Measurements from ENCODE around the gene SOX3.

SOX3 gene

GRCh38 chrX:140504371-140505324, at the start of gene SOX3:
TSS of gene SOX3 (minus strand) at chrX:140505069. CDS start at chrX:140505060, 9 bp downstream.
- Histone ChIP-seq H3K36me3 (replicated peaks) (no peaks in the 10 kb centered on the region), H3K27ac (no peak within 1 kb of the TSS), H3K27me3 (replicated peaks) (peaks cover 27% of the 10 kb centered on the region), H3K4me3 (ENCODE audit: low read depth, low read length) (peak within 1 kb of the TSS; percentile 15)
- DNase-seq: no peak
- TF ChIP-seq CTCF (IDR thresholded peaks at IDR 0.05; ENCODE audit: low read depth, low read length, missing control alignments): no peak
- in situ Hi-C loops (cut with HindIII; ENCODE audit: low pct_ligation_motif_present, low sequenced_read_pairs): no loop called here

GRCh38 chrX:140548985-140549384, 44.1 kb upstream of the SOX3 start:
- Histone ChIP-seq H3K36me3 (replicated peaks) (no peaks in the 10 kb centered on the region), H3K27me3 (replicated peaks) (no peaks in the 10 kb centered on the region), H3K4me3 (ENCODE audit: low read depth, low read length) (no peak overlapping the region), H3K27ac (no peak overlapping the region)
- no peak for TF ChIP-seq CTCF (IDR thresholded peaks at IDR 0.05; ENCODE audit: low read depth, low read length, missing control alignments)
- DNase-seq: no peak
- in situ Hi-C loops (cut with HindIII; ENCODE audit: low pct_ligation_motif_present, low sequenced_read_pairs): no loop called here

GRCh38 chrX:140526171-140526570, 21.3 kb upstream of the SOX3 start:
- no peak for DNase-seq
- in situ Hi-C loops (cut with HindIII; ENCODE audit: low pct_ligation_motif_present, low sequenced_read_pairs): no loop called here
- Histone ChIP-seq H3K36me3 (replicated peaks) (no peaks in the 10 kb centered on the region), H3K4me3 (ENCODE audit: low read depth, low read length) (no peak overlapping the region), H3K27me3 (replicated peaks) (no peaks in the 10 kb centered on the region), H3K27ac (no peak overlapping the region)
- TF ChIP-seq CTCF (IDR thresholded peaks at IDR 0.05; ENCODE audit: low read depth, low read length, missing control alignments): peak; percentile 48

- H3K27ac ChIP-seq: no peak overlapping the region
- in situ Hi-C loops (cut with HindIII; ENCODE audit: low pct_ligation_motif_present, low sequenced_read_pairs): no loop called here
- TF ChIP-seq CTCF (IDR thresholded peaks at IDR 0.05; ENCODE audit: low read depth, low read length, missing control alignments): no peak
These were observed 20.6 kb upstream of the SOX3 start for GRCh38 chrX:140525448-140525847.

GRCh38 chrX:140524556-140524955, 19.7 kb upstream of the SOX3 start:
- TF ChIP-seq CTCF (IDR thresholded peaks at IDR 0.05; ENCODE audit: low read depth, low read length, missing control alignments): no peak
- H3K36me3 ChIP-seq (replicated peaks): no peaks in the 10 kb centered on the region
- no peak for DNase-seq
- in situ Hi-C loops (cut with HindIII; ENCODE audit: low pct_ligation_motif_present, low sequenced_read_pairs): no loop called here
- no peak overlapping the region for H3K27ac ChIP-seq
- no peak overlapping the region for H3K4me3 ChIP-seq (ENCODE audit: low read depth, low read length)
- H3K27me3 ChIP-seq (replicated peaks): no peaks in the 10 kb centered on the region

More at GRCh38 chrX:140525448-140525847, 20.6 kb upstream of the SOX3 start:
- no peak overlapping the region for H3K4me3 ChIP-seq (ENCODE audit: low read depth, low read length)
- no peak for DNase-seq
- H3K36me3 ChIP-seq (replicated peaks): no peaks in the 10 kb centered on the region
- no peaks in the 10 kb centered on the region for H3K27me3 ChIP-seq (replicated peaks)
